ENCODE results near the gene CCDC182. TPM values are rescaled to one million over a fixed set of nuclear protein-coding genes. Genes with fewer than 3 reads are reported as not detected.

CCDC182 gene
- total RNA-seq, result not detected

DNA sequence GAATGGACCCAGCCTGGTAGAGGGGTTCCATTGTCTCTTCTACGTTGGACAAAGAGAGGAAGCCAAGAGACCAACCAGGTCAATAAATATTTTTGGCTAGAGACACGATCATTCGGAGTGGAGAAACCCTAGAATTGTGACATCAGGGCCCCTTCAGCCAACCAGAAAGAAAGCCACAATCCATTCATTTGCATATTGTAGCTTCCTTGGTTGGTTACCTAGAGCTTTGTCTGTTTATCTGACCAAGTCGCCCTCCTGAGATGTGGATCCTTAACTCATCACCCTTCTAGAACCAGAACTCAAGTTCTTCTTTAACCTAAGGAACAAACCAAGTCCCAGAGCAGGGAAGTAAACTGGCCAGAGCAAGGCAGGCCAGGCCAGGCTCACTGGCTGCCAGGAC, at the start of gene CCDC182:
CCDC182 (minus strand) TSS at position 58 of the 400 bp plus-strand sequence; CDS start at position 31, 27 bp downstream.
- ATAC-seq, result no peak

DNA sequence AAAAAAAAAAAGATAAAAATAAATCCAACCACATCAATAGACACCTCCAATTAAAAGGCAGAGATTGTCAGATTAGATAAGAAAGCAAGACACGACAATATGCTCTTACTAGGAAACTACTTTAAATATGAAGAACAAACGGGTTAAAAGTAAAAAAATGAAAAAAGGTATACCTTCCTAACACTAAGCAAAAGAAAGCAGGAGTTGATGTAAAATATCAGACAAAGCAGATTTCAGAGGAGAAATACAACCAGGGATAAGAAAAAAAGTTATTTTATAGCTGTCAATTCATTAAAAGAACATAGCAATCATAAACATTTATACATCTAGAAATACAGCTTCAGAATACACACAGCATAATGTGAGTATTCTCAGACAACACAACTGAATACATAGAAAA, 49.7 kb upstream of the CCDC182 start:
- intact Hi-C loops (cut with DNase I), result no loop called here
- DNase-seq (ENCODE audit: low spot score) (no peak), ATAC-seq (no peak)

More for the DNA sequence above, at the start of gene CCDC182:
- intact Hi-C loops (cut with DNase I), result loop anchor here (10.0 kb wide), 1 partner anchor 610 kb away; no protein-coding TSS in a partner anchor
- DNase-seq (ENCODE audit: low spot score), result no peak

DNA sequence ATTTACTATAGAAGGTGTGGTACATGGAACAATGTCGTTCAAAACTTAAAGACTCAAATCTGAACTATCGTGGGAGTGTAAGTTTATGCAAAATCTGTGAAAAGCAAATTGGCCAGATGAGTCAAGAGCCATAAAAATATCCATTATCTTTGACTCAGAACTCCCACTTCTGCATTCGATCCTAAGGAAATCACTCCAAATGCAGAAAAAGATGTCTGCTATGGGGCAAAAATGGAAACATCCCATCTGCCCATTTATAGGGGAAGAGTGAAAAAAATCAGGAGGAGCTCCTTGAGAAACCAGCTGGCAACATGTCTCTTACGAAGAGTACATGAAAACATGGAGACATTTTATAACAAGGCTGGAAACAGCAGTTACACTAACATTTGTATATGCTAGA, 43.6 kb upstream of the CCDC182 start:
- DNase-seq (ENCODE audit: low spot score), result no peak
- ATAC-seq, result no peak
- intact Hi-C loops (cut with DNase I), result no loop called here

DNA sequence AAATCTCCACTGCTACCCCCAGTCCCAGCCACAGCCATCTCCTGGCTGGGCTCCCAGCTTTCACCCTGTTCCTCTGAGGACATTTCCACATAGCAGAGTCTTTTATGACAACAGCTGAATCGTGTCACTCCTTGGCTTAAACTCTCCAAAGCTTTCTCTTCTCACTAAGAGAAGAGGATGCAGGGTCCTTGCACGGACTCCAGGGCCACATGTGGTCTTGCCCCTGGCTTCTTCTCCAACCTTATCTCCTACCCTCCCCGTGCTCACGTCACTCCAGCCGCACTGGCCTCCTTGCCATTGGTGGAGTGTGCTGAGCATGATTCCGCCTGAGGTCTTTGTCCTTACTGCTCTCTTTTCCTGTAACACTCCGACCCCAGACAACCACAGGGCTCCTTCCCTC, 39.9 kb upstream of the CCDC182 start:
- DNase-seq (ENCODE audit: low spot score) (no peak), ATAC-seq (no peak)
- intact Hi-C loops (cut with DNase I), result no loop called here

DNA sequence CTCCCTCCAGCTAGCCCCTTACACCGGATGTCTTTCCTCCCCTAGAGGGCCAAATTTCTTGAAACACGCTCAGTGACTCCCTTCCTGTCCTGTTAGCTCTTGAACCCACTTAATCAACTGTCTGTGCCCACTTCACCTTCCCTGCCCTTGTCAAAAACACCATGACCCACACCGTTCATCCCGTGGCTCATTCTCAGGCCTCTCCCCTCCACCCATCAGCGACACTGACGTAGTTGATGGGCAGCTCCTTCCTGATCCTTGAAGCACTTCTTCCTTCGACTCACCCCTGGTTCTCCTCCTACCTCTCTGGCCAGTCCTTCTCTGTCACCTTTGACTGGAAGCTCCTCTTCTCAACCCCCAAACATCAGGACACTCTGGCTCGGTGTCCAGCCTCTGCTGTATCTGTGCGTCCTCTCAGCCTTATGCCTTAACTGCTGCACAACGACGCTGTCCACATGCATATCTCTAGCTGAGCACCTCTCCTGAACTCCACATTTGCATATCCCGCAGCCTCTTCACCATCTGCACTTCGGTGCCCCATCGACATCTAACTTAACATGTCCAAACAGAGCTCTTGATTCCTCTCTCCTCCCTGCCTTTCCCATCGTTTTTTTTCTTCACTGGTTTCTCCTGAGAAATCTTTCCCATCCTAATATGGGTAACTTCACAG, 39.3 kb upstream of the CCDC182 start:
- no peak for ATAC-seq
- DNase-seq (ENCODE audit: low spot score), result no peak
- intact Hi-C loops (cut with DNase I), result no loop called here

DNA sequence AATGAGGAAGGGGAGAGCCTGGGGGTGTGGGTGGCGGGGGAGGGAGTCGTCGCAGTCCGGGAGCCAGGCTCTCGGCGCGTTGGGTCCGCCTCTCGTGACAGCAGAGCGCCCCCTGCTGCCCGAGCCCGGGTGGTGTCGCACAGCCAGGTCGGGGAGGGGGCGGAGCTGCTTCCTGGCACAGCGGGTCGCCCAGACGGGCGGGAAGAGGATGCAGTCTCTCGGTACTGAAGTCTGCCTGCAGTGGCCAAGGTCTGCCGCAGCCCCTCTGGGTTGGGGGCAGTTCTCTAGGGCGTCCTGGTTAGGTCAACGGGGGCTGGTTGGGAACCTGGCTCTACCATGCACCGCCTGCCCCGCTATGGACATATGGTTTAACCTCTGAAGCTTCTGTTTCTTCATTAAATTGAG, 38.2 kb upstream of the CCDC182 start:
- intact Hi-C loops (cut with DNase I), result no loop called here
- DNase-seq (ENCODE audit: low spot score) (peak; percentile 73), ATAC-seq (peak; percentile 70)

DNA sequence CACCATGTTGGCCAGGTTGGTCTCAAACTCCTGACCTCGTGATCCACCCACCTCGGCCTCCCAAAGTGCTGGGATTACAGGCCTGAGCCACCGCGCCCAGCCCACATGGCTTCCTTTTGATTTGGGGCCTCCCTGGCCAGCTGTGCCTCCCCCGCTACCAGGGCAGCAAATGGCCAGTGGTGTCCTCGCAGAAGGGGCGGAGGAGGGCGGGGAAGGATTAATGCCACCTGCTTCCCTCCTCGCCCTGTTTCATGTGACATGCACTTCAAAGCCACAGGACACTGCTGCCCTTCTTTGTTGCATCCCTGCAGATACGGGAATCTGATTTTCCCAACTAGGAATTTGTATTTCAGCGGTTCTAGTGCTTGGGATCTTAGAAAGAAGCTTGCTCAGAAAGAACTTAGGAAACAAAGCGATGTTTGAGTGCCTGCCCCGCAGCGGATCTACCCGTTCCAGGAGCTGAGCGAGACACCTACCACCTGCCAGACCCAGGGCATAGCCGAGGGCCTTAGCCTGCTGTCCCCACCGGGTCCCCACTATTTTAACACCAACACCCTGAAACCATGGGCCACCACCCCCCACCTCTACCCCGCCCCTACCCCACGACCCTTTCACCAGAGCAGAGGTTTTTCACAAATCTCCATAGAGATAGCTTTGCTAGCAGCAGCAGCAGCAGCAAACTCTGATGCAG, 37.7 kb upstream of the CCDC182 start:
- no peak for ATAC-seq
- intact Hi-C loops (cut with DNase I), result no loop called here
- DNase-seq (ENCODE audit: low spot score), result no peak

DNA sequence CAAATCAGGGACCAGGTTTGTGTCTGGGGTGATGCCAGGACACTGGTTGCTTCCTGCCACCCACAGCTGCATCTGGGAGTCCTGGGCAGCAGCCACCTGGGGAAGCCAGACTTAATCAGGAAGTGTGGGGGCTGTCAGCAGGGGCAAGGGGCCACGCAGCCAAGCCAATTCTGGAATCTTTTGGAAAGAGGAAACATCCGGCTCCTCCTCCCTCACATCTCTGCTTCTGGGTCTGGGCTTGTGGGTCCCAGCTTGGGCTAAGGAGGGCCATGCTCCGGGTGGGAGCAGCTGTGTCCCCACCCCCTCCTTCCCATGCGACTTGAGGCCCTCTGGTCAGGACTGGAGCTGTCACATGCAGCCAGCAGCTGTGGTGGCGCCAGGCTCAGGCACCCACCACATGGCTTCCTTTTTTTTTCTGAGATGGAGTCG, 37.0 kb upstream of the CCDC182 start:
- no peak for DNase-seq (ENCODE audit: low spot score)
- ATAC-seq, result peak; percentile 51
- intact Hi-C loops (cut with DNase I), result no loop called here

DNA sequence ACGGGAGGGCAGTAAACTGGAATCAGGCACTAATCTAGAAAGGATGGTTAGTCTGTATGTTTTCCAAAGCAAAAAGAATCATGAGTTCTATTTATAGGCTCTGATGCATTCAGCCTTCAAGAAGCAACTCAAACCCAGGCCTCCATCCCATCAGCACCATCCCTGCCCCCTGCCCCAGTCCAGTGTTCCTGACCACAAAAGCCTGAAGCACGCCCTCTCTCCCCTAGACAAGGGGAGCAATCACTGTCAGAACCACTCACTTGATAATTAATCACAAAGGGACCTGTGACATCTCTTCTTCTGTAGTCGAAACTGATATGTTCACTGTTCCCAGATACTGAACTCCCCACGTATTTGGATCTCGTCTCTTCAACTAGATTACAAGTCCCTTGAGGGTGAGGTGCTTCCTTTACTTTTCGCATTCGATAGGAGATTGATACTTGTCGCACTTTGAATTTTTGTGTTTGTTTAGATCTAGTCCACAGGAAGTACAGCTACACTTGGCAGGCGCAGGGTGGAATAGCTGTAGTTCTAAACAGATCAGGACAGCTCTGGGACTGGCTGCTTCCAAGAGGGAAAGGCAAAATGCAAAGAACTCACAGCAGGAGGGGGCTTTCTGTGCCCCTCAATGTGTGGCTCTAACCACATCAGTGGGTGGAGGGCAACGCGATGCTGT, 36.4 kb upstream of the CCDC182 start:
- DNase-seq (ENCODE audit: low spot score), result no peak
- ATAC-seq, result no peak
- intact Hi-C loops (cut with DNase I), result no loop called here

DNA sequence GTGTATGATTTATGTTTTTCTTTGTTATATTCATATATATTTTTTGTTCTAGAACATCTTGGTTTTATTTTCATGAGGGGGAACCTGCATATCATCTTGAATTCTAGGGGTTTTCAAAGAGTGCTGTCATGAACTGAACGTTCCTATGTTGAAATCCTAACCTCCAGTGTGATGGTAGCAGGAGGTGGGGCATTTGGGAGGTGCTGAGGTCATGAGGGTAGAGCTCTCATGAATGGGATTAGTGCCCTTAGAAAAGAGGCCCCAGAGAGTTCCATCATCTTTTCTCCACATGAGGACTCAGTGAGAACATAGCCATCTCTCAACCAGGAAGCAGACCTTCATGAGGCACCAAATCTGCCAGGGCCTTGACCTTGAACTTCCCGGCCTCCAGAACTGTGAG, 34.6 kb upstream of the CCDC182 start:
- ATAC-seq (no peak), DNase-seq (ENCODE audit: low spot score) (no peak)
- intact Hi-C loops (cut with DNase I), result no loop called here

DNA sequence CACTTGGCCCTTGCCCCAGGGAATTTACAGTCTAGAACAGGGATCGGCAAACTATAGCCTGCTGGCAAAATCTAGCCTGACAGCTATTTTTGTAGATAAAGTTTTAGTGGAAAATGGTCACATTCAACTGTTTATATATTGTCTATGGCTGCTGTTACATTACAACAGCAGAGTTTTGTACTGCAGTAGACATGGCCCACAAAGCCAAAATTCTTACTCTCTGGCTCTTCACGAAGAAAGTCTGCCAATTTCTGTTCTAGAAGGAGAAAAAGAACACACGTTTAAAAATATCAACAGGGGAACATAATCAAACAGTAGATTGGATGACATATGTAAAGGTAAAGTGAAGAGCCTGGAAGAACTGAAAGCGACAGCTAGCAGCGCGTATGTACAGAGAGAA, 33.2 kb upstream of the CCDC182 start:
- ATAC-seq (no peak), DNase-seq (ENCODE audit: low spot score) (no peak)
- intact Hi-C loops (cut with DNase I), result no loop called here

DNA sequence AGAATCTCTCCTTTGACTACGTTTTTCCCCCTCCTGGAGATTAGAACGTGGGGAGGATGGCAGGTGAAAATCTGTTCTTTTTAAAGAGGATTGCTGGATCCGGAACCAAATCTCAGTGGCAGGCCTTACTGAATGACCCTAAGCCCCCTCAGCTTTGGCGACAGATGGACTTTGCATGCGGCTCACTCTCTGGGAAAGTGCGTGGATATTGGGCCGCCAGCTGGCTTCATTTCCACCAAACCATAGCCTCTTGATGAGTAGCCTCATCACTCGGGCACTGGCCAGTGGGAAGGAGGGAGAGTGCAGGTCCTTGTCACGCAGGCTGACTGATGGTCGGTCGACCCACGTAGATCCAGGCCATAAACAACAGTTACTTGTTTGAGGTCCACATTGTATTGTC, 31.3 kb upstream of the CCDC182 start:
- ATAC-seq, result no peak
- no peak for DNase-seq (ENCODE audit: low spot score)
- intact Hi-C loops (cut with DNase I), result no loop called here

DNA sequence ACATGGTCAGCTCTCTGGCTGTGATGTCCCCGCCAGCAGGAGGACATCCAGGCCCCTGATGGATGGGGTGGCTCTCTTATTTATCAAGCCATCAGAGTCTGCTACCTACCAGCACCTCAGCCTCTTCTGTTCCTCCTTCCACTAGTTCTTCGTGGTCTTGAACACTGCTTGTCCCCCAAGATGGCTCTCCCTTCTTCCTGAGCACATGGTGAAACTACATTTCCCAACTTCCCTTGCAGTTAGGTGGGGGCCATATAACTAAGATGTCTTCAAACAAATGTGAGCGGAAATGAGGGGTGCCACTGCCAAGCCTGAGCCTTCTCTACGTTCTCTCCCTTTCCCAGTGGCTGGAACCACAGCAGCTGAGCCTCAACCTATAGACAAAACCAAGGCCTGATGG, 29.8 kb upstream of the CCDC182 start:
- DNase-seq (ENCODE audit: low spot score) (no peak), ATAC-seq (no peak)
- intact Hi-C loops (cut with DNase I), result no loop called here

DNA sequence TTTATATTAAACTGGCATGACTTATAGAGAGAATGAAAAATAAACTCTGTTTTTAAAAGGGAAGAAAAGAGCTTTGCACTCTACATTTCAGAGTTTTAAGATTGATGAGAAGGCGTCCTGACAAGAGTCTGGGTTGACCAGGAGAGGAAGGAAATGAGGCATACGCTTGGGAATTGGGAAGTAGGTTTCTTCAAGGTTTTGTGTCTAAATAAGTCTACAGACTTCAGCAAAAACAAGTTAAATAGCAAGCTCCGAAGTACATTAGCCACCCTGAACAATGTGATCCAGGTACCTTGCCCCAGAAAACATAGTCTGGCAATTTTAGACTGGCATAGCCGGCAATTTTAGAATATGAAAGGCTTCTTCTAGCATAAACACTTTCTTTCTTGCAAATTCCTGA, 28.5 kb upstream of the CCDC182 start:
- ATAC-seq (no peak), DNase-seq (ENCODE audit: low spot score) (no peak)
- intact Hi-C loops (cut with DNase I), result no loop called here

DNA sequence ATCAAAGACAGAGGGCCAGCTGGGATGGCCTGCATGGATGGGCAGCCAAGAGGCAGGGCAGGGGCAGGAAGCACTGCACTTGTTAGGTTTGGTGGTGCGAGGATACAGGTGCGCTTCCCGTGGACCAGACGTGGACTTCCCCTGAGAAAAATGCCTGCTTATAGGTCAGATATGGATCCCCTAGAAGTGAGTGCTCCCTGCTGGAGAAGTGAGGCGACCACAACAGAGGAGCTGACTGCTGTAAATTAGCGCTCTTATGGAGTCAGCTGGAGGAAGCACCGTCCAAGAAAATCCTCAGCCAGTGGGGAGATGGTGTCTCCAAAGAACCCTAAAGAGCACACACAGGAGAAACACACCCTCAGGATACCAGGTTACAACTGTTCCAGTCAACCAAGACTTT, 27.7 kb upstream of the CCDC182 start:
- no peak for DNase-seq (ENCODE audit: low spot score)
- no peak for ATAC-seq
- intact Hi-C loops (cut with DNase I), result no loop called here

DNA sequence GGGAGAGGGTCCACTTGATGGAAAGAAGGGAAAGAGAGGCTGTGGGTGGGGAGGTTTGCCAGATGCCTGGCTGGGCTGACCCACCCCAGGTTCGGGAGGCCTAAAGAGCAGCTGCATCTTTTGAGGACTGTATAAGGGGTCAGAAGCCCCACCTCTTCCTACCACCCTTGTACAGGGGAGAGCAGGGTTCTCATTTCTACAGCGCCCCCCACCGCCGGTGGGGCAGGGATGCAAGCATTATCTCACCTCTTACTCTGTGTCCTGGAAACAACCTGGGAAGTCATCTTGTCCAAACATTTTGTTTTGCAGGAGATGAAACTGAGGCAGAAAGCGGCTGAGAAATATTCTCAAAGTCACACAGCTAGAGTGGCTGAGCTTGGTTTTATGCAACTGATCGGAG, 22.5 kb upstream of the CCDC182 start:
- ATAC-seq (no peak), DNase-seq (ENCODE audit: low spot score) (no peak)
- intact Hi-C loops (cut with DNase I), result no loop called here

DNA sequence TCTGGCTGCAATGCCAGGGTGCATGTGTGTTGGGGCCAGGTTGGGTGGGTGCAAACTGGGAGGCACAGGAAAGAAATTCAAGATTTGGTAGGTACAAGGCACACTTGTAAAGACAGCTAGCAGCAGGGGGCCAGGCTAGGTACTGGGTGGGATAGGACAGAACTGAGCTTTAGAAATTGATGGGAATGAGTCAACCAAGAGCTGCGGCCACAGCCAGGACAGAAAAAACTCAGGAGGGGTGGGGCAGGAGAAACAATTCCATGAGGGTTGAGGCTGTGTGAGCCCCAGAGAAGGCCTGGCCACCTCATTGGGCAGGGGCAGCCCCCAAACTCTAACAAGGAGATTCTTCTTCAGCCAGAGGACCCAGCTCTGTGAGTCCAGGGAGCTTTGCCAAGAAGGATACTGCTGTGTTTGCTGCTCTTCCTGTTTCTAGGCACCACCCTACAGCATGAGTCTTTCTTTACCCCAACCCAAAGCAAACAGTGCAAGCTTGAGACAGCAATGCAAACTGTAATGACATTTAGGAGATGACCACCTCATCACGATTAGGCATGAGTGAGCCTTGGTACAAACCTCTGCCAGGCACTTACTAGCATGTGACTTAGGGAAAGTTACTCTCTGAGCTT, 21.3 kb upstream of the CCDC182 start:
- ATAC-seq (no peak), DNase-seq (ENCODE audit: low spot score) (no peak)
- intact Hi-C loops (cut with DNase I), result no loop called here

DNA sequence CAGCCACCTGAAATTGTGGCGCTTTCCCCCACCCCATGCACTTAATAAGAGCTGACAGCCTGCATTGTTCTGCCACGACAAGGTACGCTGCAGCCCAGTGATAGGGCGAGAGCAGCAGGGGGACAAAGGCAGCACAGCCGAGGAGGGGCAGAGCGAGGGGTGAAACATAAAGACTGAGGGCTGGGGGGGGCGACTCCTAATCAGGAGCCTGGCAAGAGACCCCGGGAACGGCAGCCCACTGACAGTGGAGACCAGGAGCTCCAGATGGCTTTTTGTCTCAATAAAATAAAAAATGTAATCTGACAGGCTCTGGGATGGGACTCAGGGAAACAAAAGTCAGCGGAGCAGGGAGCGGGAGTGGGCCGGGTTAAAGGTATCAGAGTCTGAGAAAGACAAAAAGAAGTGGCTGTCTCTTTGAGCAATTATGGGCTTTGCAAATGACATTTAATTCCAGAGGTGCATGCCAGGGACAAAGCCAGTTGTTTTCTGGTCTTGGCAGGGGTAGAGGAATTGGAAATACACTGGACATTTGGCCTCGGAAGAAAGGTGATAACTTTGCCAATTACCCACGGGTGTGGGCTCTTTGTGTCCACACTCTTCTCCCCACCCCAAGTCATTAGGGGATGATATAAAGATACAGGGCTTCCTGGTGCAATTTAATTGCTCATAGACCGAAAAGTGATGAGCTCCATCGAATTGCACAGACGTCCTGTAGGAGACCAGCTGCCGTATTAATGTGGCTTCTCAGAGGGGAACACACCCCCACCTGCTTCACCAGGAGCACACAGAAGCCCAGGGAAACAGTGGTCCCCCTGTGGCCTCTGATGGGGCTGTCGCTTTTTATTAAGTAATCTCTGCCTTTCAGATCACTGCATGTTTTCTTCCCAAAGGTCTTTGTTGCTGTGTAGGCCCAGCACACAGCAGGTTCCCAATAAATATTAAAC, 17.6 kb upstream of the CCDC182 start:
- intact Hi-C loops (cut with DNase I), result no loop called here
- no peak for ATAC-seq
- no peak for DNase-seq (ENCODE audit: low spot score)

DNA sequence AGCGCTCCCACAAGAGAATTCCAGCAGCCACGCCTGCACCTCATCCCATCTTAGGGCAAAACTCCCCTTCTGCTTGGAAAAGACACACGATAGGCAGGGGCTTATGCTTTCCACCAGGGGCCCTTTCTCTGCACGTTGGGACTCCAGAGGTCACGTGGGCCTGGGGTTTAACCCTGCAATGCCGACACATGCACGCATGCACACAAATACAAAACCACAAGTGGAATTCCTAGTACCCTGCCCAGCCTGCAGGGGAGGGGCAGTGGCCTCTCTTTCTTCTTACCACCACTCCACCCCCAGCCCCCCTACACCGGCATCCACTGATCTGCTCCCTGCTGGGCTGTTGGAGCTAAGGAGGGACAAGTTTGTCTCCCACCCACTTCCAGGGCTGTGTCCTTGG, 16.8 kb upstream of the CCDC182 start:
- ATAC-seq, result no peak

More for the DNA sequence above, 16.8 kb upstream of the CCDC182 start:
- DNase-seq (ENCODE audit: low spot score), result no peak
- intact Hi-C loops (cut with DNase I), result no loop called here
